ENCODE results near the gene OPTC. TPM values are rescaled to one million over a fixed set of nuclear protein-coding genes. Genes with fewer than 3 reads are reported as not detected.

OPTC gene
- polyA plus RNA-seq, 1 experiment, result not detected

- Histone ChIP-seq H3K27me3 (ENCODE audit: control insufficient read depth, insufficient read depth, low read length) (no peaks in the 10 kb centered on the region), H3K4me3 (ENCODE audit: low read depth, low read length) (no peak overlapping the region), H3K27ac (ENCODE audit: low read depth, low read length) (no peak overlapping the region), H3K9me3 (ENCODE audit: control insufficient read depth, insufficient read depth, low read length) (no peaks in the 10 kb centered on the region)
- no peak for DNase-seq (ENCODE audit: low read depth, low spot score)
- POLR2A ChIA-PET, result interaction anchor here (0.6 kb wide), 1 partner anchor 13 kb away, joined by 10 read pairs; no protein-coding TSS in a partner anchor
- no peak for TF ChIP-seq CTCF (IDR thresholded peaks at IDR 0.05; ENCODE audit: low read depth, low read length)
- CTCF ChIA-PET, result no interaction called here
Observed at GRCh38 chr1:203526130-203526529, 32.2 kb downstream of the OPTC start.

DNA sequence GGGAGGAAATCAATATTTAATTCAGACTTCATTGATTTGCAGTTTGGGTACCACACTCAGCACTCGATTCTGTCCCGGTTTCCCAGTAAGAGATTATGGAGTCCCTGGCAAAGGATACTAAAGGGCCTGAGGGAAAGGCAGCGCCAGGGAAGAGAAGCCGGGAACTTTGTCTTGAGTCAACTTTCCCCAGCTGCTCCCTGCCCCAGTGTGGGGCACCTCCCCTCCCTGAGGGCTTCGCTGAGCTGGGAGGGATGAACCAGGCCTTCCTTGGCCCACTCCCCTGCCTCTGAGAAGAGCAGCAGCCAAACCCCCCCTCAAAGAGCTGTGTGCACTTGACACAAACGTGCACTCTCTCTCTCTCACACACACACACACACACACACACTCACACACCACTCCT is 32.6 kb downstream of the OPTC start:
- CTCF ChIA-PET, result no interaction called here
- POLR2A ChIA-PET, result no interaction called here
- no peak for DNase-seq (ENCODE audit: low read depth, low spot score)
- Histone ChIP-seq H3K27ac (ENCODE audit: low read depth, low read length) (no peak overlapping the region), H3K27me3 (ENCODE audit: control insufficient read depth, insufficient read depth, low read length) (no peaks in the 10 kb centered on the region), H3K4me3 (ENCODE audit: low read depth, low read length) (no peak overlapping the region), H3K9me3 (ENCODE audit: control insufficient read depth, insufficient read depth, low read length) (no peaks in the 10 kb centered on the region)
- TF ChIP-seq CTCF (IDR thresholded peaks at IDR 0.05; ENCODE audit: low read depth, low read length), result no peak

- no peak overlapping the region for H3K27ac ChIP-seq (ENCODE audit: low read depth, low read length)
- H3K4me3 ChIP-seq (ENCODE audit: low read depth, low read length), result no peak overlapping the region
- POLR2A ChIA-PET, result no interaction called here
- TF ChIP-seq CTCF (IDR thresholded peaks at IDR 0.05; ENCODE audit: low read depth, low read length), result no peak
- no peak for DNase-seq (ENCODE audit: low read depth, low spot score)
- CTCF ChIA-PET, result no interaction called here
- H3K27me3 ChIP-seq (ENCODE audit: control insufficient read depth, insufficient read depth, low read length), result no peaks in the 10 kb centered on the region
- H3K9me3 ChIP-seq (ENCODE audit: control insufficient read depth, insufficient read depth, low read length), result no peaks in the 10 kb centered on the region
Observed at GRCh38 chr1:203527013-203527412, 33.1 kb downstream of the OPTC start.

GRCh38 chr1:203528063-203528462 is 34.1 kb downstream of the OPTC start:
- CTCF ChIA-PET, result interaction anchor here (0.9 to 1.0 kb wide), 2 partner anchors 20 to 22 kb away, joined by 3 to 4 read pairs; no protein-coding TSS in a partner anchor
- POLR2A ChIA-PET, result interaction anchor here (0.6 to 1.1 kb wide), 2 partner anchors 79 to 119 kb away, joined by 3 read pairs; no protein-coding TSS in a partner anchor
- H3K9me3 ChIP-seq (ENCODE audit: control insufficient read depth, insufficient read depth, low read length), result no peaks in the 10 kb centered on the region
- H3K27me3 ChIP-seq (ENCODE audit: control insufficient read depth, insufficient read depth, low read length), result no peaks in the 10 kb centered on the region
- TF ChIP-seq CTCF (IDR thresholded peaks at IDR 0.05; ENCODE audit: low read depth, low read length), result no peak
- H3K4me3 ChIP-seq (ENCODE audit: low read depth, low read length), result no peak overlapping the region
- no peak overlapping the region for H3K27ac ChIP-seq (ENCODE audit: low read depth, low read length)
- no peak for DNase-seq (ENCODE audit: low read depth, low spot score)

- no peaks in the 10 kb centered on the region for H3K9me3 ChIP-seq (ENCODE audit: control insufficient read depth, insufficient read depth, low read length)
- CTCF ChIA-PET, result interaction anchor here (0.9 kb wide), 1 partner anchor 21 kb away, joined by 3 read pairs; no protein-coding TSS in a partner anchor
- H3K4me3 ChIP-seq (ENCODE audit: low read depth, low read length), result no peak overlapping the region
- no peak for DNase-seq (ENCODE audit: low read depth, low spot score)
- no peak for TF ChIP-seq CTCF (IDR thresholded peaks at IDR 0.05; ENCODE audit: low read depth, low read length)
- no peaks in the 10 kb centered on the region for H3K27me3 ChIP-seq (ENCODE audit: control insufficient read depth, insufficient read depth, low read length)
- POLR2A ChIA-PET, result no interaction called here
- H3K27ac ChIP-seq (ENCODE audit: low read depth, low read length), result no peak overlapping the region
Observed at GRCh38 chr1:203528976-203529835, 35.3 kb downstream of the OPTC start.

Data from AG04450 (cell line).